ENCODE results near the gene MACROH2A1.

DNA sequence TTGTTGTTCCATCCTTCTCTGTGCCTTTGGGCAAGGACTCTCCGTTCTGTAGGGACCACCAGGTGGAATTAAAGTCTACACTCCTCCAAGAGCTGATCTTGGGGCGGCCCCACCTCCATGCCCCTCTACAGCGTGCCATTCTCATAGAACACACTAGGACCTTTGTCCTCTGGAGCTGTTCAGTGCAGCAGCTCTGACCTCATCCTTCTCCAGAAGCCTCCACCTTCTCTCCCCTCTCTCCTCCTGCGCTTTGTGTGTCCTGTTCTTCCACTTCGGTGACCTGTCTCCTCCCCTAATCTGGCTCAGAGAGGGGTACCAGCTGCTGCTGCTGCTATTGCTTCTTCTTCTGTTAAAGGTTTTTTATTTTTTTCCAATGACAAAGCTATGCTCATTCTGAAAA is 1.8 kb upstream of the MACROH2A1 start:
- TF ChIP-seq ARNTL (CRISPR knock-in tag; IDR thresholded peaks at IDR 0.05; ENCODE audit: borderline replicate concordance, low read depth) (no peak), RARB (CRISPR knock-in tag; IDR thresholded peaks at IDR 0.05) (no peak), ISL1 (CRISPR knock-in tag; IDR thresholded peaks at IDR 0.05) (no peak), ZNF70 (CRISPR knock-in tag; IDR thresholded peaks at IDR 0.05) (no peak), BACH2 (CRISPR knock-in tag; IDR thresholded peaks at IDR 0.05; ENCODE audit: borderline replicate concordance) (no peak), SNAI2 (CRISPR knock-in tag; IDR thresholded peaks at IDR 0.05) (no peak)
- TF ChIP-seq, protein P1, sequence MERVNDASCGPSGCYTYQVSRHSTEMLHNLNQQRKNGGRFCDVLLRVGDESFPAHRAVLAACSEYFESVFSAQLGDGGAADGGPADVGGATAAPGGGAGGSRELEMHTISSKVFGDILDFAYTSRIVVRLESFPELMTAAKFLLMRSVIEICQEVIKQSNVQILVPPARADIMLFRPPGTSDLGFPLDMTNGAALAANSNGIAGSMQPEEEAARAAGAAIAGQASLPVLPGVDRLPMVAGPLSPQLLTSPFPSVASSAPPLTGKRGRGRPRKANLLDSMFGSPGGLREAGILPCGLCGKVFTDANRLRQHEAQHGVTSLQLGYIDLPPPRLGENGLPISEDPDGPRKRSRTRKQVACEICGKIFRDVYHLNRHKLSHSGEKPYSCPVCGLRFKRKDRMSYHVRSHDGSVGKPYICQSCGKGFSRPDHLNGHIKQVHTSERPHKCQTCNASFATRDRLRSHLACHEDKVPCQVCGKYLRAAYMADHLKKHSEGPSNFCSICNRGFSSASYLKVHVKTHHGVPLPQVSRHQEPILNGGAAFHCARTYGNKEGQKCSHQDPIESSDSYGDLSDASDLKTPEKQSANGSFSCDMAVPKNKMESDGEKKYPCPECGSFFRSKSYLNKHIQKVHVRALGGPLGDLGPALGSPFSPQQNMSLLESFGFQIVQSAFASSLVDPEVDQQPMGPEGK (CRISPR knock-in tag; IDR thresholded peaks at IDR 0.05; ENCODE audit: borderline replicate concordance): no peak

Data from SK-N-SH treated with all-trans-retinoic acid at 6 μM for 48 hours (cell line).